Measurements from ENCODE around the gene TNFRSF11A. TPM values are rescaled to one million over a fixed set of nuclear protein-coding genes. Genes with fewer than 3 reads are reported as not detected.
A peak's percentile ranks its signal among the peaks of the same experiment; 100 is the strongest.

Gene TNFRSF11A
- total and polyA plus RNA-seq, 7 experiments from 2014 or later = 0.16 to 22.2 (median 0.68) TPM; not detected in 2

DNA sequence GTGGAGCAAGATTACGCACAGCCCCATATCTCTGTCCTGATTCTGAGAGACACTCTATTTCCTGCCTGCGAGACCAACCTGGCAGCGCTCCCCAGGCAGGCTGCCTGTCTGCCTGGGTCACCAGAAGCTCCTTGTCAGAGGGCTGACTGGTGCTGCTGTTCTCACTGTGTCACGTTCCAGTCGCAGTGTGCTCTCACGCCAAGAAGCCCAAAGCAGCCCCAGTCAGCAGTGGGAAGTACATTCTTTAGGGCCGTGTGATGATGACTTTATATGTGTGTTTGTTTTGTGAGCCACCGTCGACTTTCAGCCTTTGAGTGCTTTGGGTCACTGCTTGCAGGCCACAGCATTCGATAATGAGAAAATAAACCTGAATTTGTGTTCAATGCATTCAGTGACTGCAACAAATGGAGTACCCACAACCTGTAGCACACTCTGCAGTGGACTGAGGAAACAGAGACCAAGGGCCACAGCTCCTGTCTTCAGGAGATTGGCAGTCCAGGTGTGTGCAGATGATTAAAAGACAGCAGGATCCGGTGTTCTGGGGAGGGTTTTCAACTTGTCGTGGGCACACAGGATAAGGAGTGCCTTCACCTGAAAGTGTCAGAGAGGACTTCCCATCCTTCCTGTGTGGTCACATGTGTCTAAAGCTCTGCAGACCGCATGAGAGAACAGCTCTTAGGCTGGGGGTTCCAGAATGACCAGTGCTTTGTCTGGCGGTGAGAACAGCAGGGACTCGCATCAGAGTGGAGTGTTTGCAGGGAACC is 4.8 kb downstream of the TNFRSF11A start:
- peaks cover 0 to 8% (median 0%) of the 10 kb centered on the region in 5 donors for H3K36me3 Mint-ChIP-seq
- intact Hi-C loops (cut with micrococcal nuclease) = loop anchor here (2.0 to 10.0 kb wide), 4 partner anchors 17 to 385 kb away; partner anchors contain the start of genes PHLPP1 (in 1 of the 2) and ZCCHC2 (in 1 of the 2)
- peaks cover 12 to 20% of the 10 kb centered on the region in 2 donors for H3K27me3 ChIP-seq (ENCODE audit: control insufficient read depth in 2 of 2, insufficient read depth in 2 of 2, low read length in 2 of 2)
- ATAC-seq (peak; percentile 46), DNase-seq (peak in 6 of 9 donors; percentile 15 to 42 (median 26))
- no peaks in the 10 kb centered on the region for H3K9me3 Mint-ChIP-seq
- H3K27ac Mint-ChIP-seq = peak overlapping the region in 2 of 9 donors; percentile 48 to 82
- H3K4me3 Mint-ChIP-seq = peak overlapping the region in 4 of 10 donors; percentile 36 to 82 (median 54)
- H3K27ac ChIP-seq (ENCODE audit: low read depth, low read length) = no peak overlapping the region
- H3K4me1 ChIP-seq (ENCODE audit: control insufficient read depth in 2 of 2, insufficient read depth in 2 of 2, low read length in 2 of 2) = peaks cover 14 to 17% of the 10 kb centered on the region in 2 donors
- ChIA-PET POLR2A (no interaction called here), CTCF (no interaction called here)
- peaks cover 14 to 65% (median 33%) of the 10 kb centered on the region in 7 donors for H3K4me1 Mint-ChIP-seq
- no peak overlapping the region for H3K4me3 ChIP-seq (ENCODE audit: low read length)
- H3K27me3 Mint-ChIP-seq = peaks cover 8 to 77% (median 68%) of the 10 kb centered on the region in 5 donors
- H3K9me3 ChIP-seq (ENCODE audit: control insufficient read depth in 2 of 3, low read length in 3 of 3) = no peaks in the 10 kb centered on the region
- H3K36me3 ChIP-seq (ENCODE audit: control insufficient read depth in 2 of 3, insufficient read depth in 3 of 3, low read length in 3 of 3) = no peaks in the 10 kb centered on the region

DNA sequence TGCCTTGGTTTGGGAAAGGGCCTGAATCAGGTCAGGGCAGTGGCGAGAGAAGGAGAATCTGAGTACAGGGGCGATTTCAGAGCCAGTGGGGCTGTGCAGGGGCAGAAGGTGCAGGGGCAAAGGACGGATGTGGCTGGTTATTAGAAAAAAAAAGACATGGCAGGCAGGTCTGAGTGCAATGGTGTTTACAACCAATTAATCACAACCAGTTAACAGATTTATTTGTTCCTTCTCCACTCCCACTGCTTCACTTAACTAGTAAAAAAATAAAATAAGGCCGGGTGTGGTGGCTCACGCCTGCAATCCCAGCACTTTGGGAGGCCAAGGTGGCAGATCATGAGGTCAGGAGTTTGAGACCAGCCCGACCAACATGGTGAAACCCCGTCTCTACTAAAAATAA is 5.5 kb downstream of the TNFRSF11A start:
- Mint-ChIP-seq H3K9me3 (no peaks in the 10 kb centered on the region), H3K4me1 (peaks cover 14 to 65% (median 33%) of the 10 kb centered on the region in 7 donors), H3K27ac (peak overlapping the region in 1 of 9 donors; percentile 82), H3K27me3 (peaks cover 8 to 77% (median 67%) of the 10 kb centered on the region in 5 donors), H3K36me3 (peaks cover 0 to 8% (median 0%) of the 10 kb centered on the region in 5 donors), H3K4me3 (peak overlapping the region in 1 of 10 donors; percentile 82)
- Histone ChIP-seq H3K27me3 (ENCODE audit: control insufficient read depth in 2 of 2, insufficient read depth in 2 of 2, low read length in 2 of 2) (peaks cover 12 to 18% of the 10 kb centered on the region in 2 donors), H3K4me1 (ENCODE audit: control insufficient read depth in 2 of 2, insufficient read depth in 2 of 2, low read length in 2 of 2) (peaks cover 11 to 15% of the 10 kb centered on the region in 2 donors), H3K9me3 (ENCODE audit: control insufficient read depth in 2 of 3, low read length in 3 of 3) (no peaks in the 10 kb centered on the region), H3K27ac (ENCODE audit: low read depth, low read length) (no peak overlapping the region), H3K4me3 (ENCODE audit: low read length) (no peak overlapping the region), H3K36me3 (ENCODE audit: control insufficient read depth in 2 of 3, insufficient read depth in 3 of 3, low read length in 3 of 3) (no peaks in the 10 kb centered on the region)
- intact Hi-C loops (cut with micrococcal nuclease) = no loop called here
- ChIA-PET POLR2A (no interaction called here), CTCF (no interaction called here)
- DNase-seq (no peak), ATAC-seq (no peak)

DNA sequence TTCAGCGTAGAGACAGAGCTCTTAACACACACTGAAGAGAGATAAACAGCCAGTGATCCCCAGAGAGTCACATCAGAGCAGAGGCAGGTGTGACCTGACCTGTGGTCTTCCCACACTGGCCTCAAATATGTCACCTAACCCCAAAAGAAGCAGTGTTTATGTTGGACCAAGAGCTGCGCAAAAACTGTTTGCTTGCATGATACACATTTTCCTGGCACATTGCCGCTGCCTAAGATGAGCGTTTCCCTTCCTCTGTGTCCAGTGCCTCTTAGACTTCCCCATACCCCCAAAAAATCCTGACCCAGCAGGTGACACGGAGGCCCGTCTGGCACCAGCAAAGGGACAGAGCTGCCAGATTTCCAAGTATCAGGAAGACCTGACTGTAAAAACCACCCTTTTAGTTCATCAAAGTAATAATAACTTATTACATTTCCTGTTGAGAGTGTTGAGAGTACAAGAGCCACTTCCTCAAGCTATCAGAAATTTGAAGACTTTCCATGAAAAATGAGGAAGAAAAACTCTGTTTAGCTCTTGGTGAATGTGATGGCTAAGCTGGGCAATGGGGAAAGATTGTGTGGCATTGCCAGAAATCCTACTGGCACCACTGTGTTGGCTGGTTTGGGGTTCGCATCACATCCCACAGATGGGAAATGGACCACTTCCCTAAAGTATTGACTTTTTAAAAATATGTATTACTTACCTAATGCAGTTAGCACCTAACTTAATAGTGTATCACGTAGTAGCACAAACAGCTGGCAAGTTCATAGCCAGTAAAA is 6.7 kb downstream of the TNFRSF11A start:
- Histone ChIP-seq H3K9me3 (ENCODE audit: control insufficient read depth in 2 of 3, low read length in 3 of 3) (no peaks in the 10 kb centered on the region), H3K4me1 (ENCODE audit: control insufficient read depth in 2 of 2, insufficient read depth in 2 of 2, low read length in 2 of 2) (peaks cover 0 to 5% of the 10 kb centered on the region in 2 donors), H3K36me3 (ENCODE audit: control insufficient read depth in 2 of 3, insufficient read depth in 3 of 3, low read length in 3 of 3) (no peaks in the 10 kb centered on the region), H3K4me3 (ENCODE audit: low read length) (no peak overlapping the region), H3K27me3 (ENCODE audit: control insufficient read depth in 2 of 2, insufficient read depth in 2 of 2, low read length in 2 of 2) (peaks cover 7% of the 10 kb centered on the region in 2 donors), H3K27ac (ENCODE audit: low read depth, low read length) (no peak overlapping the region)
- Mint-ChIP-seq H3K27ac (peak overlapping the region in 1 of 9 donors; percentile 25), H3K27me3 (peaks cover 2 to 66% (median 55%) of the 10 kb centered on the region in 5 donors), H3K9me3 (no peaks in the 10 kb centered on the region), H3K36me3 (peaks cover 0 to 3% (median 0%) of the 10 kb centered on the region in 5 donors), H3K4me1 (peaks cover 8 to 55% (median 22%) of the 10 kb centered on the region in 7 donors), H3K4me3 (peak overlapping the region in 1 of 10 donors; percentile 29)
- ATAC-seq = no peak
- POLR2A ChIA-PET = no interaction called here
- CTCF ChIA-PET = interaction anchor here (1.0 to 1.1 kb wide), 2 partner anchors 90 to 156 kb away, joined by 3 read pairs; no protein-coding TSS in a partner anchor
- intact Hi-C loops (cut with micrococcal nuclease) = no loop called here
- no peak for DNase-seq

DNA sequence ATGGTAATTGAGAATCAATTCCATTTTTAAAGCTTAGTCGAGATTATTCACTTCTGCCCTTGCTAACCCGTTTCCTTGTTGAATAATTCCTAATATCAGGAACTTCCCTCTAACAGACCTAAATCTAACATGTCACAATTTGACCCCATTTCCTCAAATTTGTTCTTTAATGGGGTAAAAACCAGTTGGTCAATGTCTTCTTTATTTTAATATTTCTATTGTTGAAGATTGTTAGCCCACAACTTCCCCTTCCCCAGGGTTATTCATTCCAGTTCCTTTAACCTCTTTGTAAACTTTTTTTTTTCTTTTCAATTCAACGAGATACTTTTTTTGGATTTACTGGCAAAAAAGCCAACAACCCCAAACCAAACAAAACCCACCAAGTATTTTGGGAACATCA is 7.3 kb downstream of the TNFRSF11A start:
- Mint-ChIP-seq H3K36me3 (peaks cover 0 to 6% (median 0%) of the 10 kb centered on the region in 5 donors), H3K27ac (no peak overlapping the region), H3K4me3 (no peak overlapping the region), H3K4me1 (peaks cover 8 to 51% (median 20%) of the 10 kb centered on the region in 7 donors), H3K9me3 (no peaks in the 10 kb centered on the region), H3K27me3 (peaks cover 2 to 62% (median 50%) of the 10 kb centered on the region in 5 donors)
- no peak for DNase-seq
- Histone ChIP-seq H3K27me3 (ENCODE audit: control insufficient read depth in 2 of 2, insufficient read depth in 2 of 2, low read length in 2 of 2) (peaks cover under 1 to 6% of the 10 kb centered on the region in 2 donors), H3K4me3 (ENCODE audit: low read length) (no peak overlapping the region), H3K4me1 (ENCODE audit: control insufficient read depth in 2 of 2, insufficient read depth in 2 of 2, low read length in 2 of 2) (peaks cover 0 to 5% of the 10 kb centered on the region in 2 donors), H3K9me3 (ENCODE audit: control insufficient read depth in 2 of 3, low read length in 3 of 3) (no peaks in the 10 kb centered on the region), H3K27ac (ENCODE audit: low read depth, low read length) (no peak overlapping the region), H3K36me3 (ENCODE audit: control insufficient read depth in 2 of 3, insufficient read depth in 3 of 3, low read length in 3 of 3) (no peaks in the 10 kb centered on the region)
- intact Hi-C loops (cut with micrococcal nuclease) = no loop called here
- peak; percentile 19 for ATAC-seq
- ChIA-PET CTCF (interaction anchor here (1.1 kb wide), 1 partner anchor 89 kb away, joined by 3 read pairs; no protein-coding TSS in a partner anchor), POLR2A (no interaction called here)

DNA sequence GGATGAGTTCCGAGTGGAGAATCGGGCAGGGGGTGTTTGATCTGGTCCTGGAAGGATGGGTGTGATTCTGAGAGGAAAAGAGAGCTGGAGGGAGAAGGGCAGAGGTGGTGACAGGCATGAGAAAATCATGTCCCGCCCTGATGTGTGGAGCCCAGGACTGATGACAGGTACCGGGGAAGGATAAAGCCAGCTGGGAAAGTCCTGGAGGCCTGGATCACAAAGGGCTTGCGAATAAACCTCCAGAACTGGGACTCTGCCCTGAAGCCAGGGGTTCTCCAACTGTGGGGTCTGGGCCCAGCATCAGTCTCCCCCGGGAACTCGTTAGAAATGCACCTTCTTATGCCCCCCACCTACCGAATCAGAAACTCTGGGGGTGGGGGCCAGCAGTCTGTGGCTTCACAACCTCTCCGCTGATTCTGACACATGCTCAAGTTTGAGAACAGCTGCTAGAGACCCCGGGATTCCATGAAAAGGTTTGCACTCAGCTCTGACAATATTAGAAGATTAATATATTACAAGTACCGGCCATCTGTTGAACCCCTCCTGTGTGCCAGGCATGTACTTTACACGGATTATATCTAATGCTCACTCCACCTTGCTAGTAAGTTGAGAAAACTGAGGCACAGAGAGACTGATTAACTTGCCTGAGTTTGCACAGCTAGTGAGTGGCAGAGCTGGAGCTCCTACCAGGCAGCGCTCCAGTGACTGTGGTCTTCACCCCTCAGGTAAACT is 8.0 kb downstream of the TNFRSF11A start:
- Mint-ChIP-seq H3K27ac (no peak overlapping the region), H3K27me3 (peaks cover 0 to 61% (median 44%) of the 10 kb centered on the region in 5 donors)
- intact Hi-C loops (cut with micrococcal nuclease) = no loop called here

DNA sequence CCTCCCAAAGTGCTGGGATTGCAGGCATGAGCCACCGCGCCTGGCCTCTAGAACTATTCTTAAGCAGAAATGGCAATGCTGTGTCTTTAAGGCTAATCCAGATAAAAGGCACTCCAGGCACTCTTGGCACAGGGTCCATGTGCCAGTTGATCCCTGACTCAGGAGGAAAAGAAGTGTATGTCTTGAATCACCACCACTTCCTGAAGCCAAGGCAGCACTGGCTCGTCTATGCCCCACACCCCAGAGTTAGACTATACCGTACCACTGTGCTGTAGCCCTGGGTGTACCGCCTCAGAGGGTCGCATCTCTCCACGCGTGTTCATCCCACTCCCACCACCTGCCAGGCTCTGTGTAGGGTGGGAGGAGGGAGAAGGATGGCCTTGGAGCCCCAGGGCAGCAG is 9.0 kb downstream of the TNFRSF11A start:
- Mint-ChIP-seq H3K27me3 (peaks cover 0 to 55% (median 41%) of the 10 kb centered on the region in 5 donors), H3K36me3 (peaks cover 0 to 11% (median 0%) of the 10 kb centered on the region in 5 donors), H3K4me1 (peaks cover 8 to 50% (median 18%) of the 10 kb centered on the region in 7 donors), H3K27ac (no peak overlapping the region), H3K4me3 (no peak overlapping the region), H3K9me3 (no peaks in the 10 kb centered on the region)
- POLR2A ChIA-PET = no interaction called here
- intact Hi-C loops (cut with micrococcal nuclease) = no loop called here
- H3K9me3 ChIP-seq (ENCODE audit: control insufficient read depth in 2 of 3, low read length in 3 of 3) = no peaks in the 10 kb centered on the region
- no peak overlapping the region for H3K4me3 ChIP-seq (ENCODE audit: low read length)
- ATAC-seq (no peak), DNase-seq (no peak)
- no peak overlapping the region for H3K27ac ChIP-seq (ENCODE audit: low read depth, low read length)
- H3K4me1 ChIP-seq (ENCODE audit: control insufficient read depth in 2 of 2, insufficient read depth in 2 of 2, low read length in 2 of 2) = peaks cover 0 to 4% of the 10 kb centered on the region in 2 donors
- no peaks in the 10 kb centered on the region for H3K27me3 ChIP-seq (ENCODE audit: control insufficient read depth in 2 of 2, insufficient read depth in 2 of 2, low read length in 2 of 2)
- H3K36me3 ChIP-seq (ENCODE audit: control insufficient read depth in 2 of 3, insufficient read depth in 3 of 3, low read length in 3 of 3) = no peaks in the 10 kb centered on the region
- CTCF ChIA-PET = no interaction called here

More for the DNA sequence above, 8.0 kb downstream of the TNFRSF11A start:
- peaks cover 0 to 5% of the 10 kb centered on the region in 2 donors for H3K4me1 ChIP-seq (ENCODE audit: control insufficient read depth in 2 of 2, insufficient read depth in 2 of 2, low read length in 2 of 2)
- H3K36me3 Mint-ChIP-seq = peaks cover 0 to 11% (median 0%) of the 10 kb centered on the region in 5 donors
- POLR2A ChIA-PET = no interaction called here
- no peak overlapping the region for H3K4me3 Mint-ChIP-seq
- H3K9me3 Mint-ChIP-seq = no peaks in the 10 kb centered on the region
- no peaks in the 10 kb centered on the region for H3K9me3 ChIP-seq (ENCODE audit: control insufficient read depth in 2 of 3, low read length in 3 of 3)
- H3K27me3 ChIP-seq (ENCODE audit: control insufficient read depth in 2 of 2, insufficient read depth in 2 of 2, low read length in 2 of 2) = peaks cover 0 to 2% of the 10 kb centered on the region in 2 donors
- no peak overlapping the region for H3K27ac ChIP-seq (ENCODE audit: low read depth, low read length)
- H3K36me3 ChIP-seq (ENCODE audit: control insufficient read depth in 2 of 3, insufficient read depth in 3 of 3, low read length in 3 of 3) = no peaks in the 10 kb centered on the region
- DNase-seq (no peak), ATAC-seq (no peak)
- H3K4me3 ChIP-seq (ENCODE audit: low read length) = no peak overlapping the region
- H3K4me1 Mint-ChIP-seq = peaks cover 8 to 52% (median 18%) of the 10 kb centered on the region in 7 donors
- CTCF ChIA-PET = no interaction called here
